ENCODE data around the gene KRT20. TPM values are rescaled to one million over a fixed set of nuclear protein-coding genes. Genes with fewer than 3 reads are reported as not detected.
"Not testable (repeated sequence)": the region's sequence is repeated elsewhere in the genome, so short reads cannot be mapped to it uniquely, and the experiment has no call there.

Gene KRT20
- total and polyA plus RNA-seq, 4 donors, result not detected

GRCh38 chr17:40859536-40859935 is 25.5 kb downstream of the KRT20 start:
- WGBS (ENCODE audit: insufficient coverage), result 83% methylated on average over 1 of the region's 2 CpGs

GRCh38 chr17:40858667-40859066 is 26.4 kb downstream of the KRT20 start:
- not testable (repeated sequence) for H3K27ac ChIP-seq (ENCODE audit: low read depth, low read length); H3K36me3 ChIP-seq (ENCODE audit: control insufficient read depth, insufficient read depth, low read length); DNase-seq (ENCODE audit: low read depth in 4 of 6, low spot score in 6 of 6); H3K4me1 ChIP-seq (ENCODE audit: control insufficient read depth, insufficient read depth, low read length); H3K27me3 ChIP-seq (ENCODE audit: control insufficient read depth, insufficient read depth, low read length); H3K9me3 ChIP-seq (ENCODE audit: control insufficient read depth, insufficient read depth, low read length); H3K4me3 ChIP-seq (ENCODE audit: low read depth, low read length)
- WGBS (ENCODE audit: insufficient coverage), result no CpG with 5 or more reads among the region's 2 CpGs

More at GRCh38 chr17:40859536-40859935, 25.5 kb downstream of the KRT20 start:
- Histone ChIP-seq H3K27ac (ENCODE audit: low read depth, low read length) (no peak overlapping the region), H3K27me3 (ENCODE audit: control insufficient read depth, insufficient read depth, low read length) (peaks cover 3% of the 10 kb centered on the region), H3K4me1 (ENCODE audit: control insufficient read depth, insufficient read depth, low read length) (no peaks in the 10 kb centered on the region), H3K9me3 (ENCODE audit: control insufficient read depth, insufficient read depth, low read length) (no peaks in the 10 kb centered on the region), H3K36me3 (ENCODE audit: control insufficient read depth, insufficient read depth, low read length) (no peaks in the 10 kb centered on the region), H3K4me3 (ENCODE audit: low read depth, low read length) (no peak overlapping the region)
- no peak for DNase-seq (ENCODE audit: low read depth in 4 of 6, low spot score in 6 of 6)

DNA sequence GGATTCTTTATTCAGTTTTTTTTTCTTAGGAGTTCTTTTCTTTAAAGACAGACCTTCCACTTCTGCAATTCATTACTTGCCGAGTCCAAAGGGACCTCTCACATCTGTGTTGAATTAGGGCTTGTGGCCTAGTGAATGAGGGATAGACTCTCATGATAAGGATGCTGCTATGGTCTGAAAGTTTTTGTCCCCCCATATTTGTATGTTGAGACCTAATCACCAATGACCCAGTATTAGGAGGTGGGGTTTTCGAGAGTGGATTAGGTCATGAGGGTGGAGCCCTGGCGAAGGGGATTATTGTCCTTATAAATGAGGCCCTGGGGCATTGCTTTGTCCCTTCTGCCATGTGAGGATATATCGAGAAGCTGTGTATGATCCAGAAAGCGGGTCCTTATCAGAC is 27.5 kb downstream of the KRT20 start:
- WGBS (ENCODE audit: insufficient coverage), result 50% methylated on average over 1 of the region's 5 CpGs

DNA sequence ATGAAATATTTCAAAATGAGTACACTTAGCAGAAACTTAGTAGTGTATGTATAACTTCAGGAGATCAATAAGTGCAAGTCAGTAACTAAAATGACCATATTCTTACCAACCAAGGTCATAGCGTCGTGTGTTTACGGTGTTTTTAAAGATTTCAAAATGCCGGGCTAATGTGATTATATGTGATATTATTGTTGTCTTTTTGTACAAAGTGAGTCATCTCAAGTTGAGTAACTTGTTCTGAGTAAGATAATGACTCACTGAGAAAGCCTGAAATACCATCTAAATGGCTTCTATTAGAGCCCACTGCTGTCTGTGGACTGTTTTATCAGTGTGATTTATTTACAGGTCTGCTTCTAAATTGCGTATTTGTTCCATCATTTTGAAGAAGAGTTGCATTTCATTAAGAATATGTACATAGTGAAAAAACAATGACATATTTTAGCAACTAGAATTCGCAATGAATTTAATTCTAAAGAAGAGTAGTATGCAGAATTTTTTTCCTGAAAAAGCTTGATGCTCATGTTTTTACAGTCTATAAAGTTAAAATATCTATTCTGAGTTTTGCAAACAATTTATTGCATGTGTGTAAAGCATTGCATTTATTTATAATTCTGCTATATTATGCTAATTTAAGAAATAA is 30.7 kb downstream of the KRT20 start:
- no peaks in the 10 kb centered on the region for H3K4me1 ChIP-seq (ENCODE audit: control insufficient read depth, insufficient read depth, low read length)
- no peak overlapping the region for H3K27ac ChIP-seq (ENCODE audit: low read depth, low read length)
- no peaks in the 10 kb centered on the region for H3K36me3 ChIP-seq (ENCODE audit: control insufficient read depth, insufficient read depth, low read length)
- H3K9me3 ChIP-seq (ENCODE audit: control insufficient read depth, insufficient read depth, low read length), result no peaks in the 10 kb centered on the region
- H3K4me3 ChIP-seq (ENCODE audit: low read depth, low read length), result no peak overlapping the region
- no peaks in the 10 kb centered on the region for H3K27me3 ChIP-seq (ENCODE audit: control insufficient read depth, insufficient read depth, low read length)
- WGBS (ENCODE audit: insufficient coverage), result no CpG with 5 or more reads among the region's 6 CpGs
- DNase-seq (ENCODE audit: low read depth in 4 of 6, low spot score in 6 of 6), result no peak

More for the DNA sequence above, 27.5 kb downstream of the KRT20 start:
- H3K36me3 ChIP-seq (ENCODE audit: control insufficient read depth, insufficient read depth, low read length), result no peaks in the 10 kb centered on the region
- peak in 1 of 6 donors; percentile 25 for DNase-seq (ENCODE audit: low read depth in 4 of 6, low spot score in 6 of 6)
- no peak overlapping the region for H3K4me3 ChIP-seq (ENCODE audit: low read depth, low read length)
- no peaks in the 10 kb centered on the region for H3K27me3 ChIP-seq (ENCODE audit: control insufficient read depth, insufficient read depth, low read length)
- H3K27ac ChIP-seq (ENCODE audit: low read depth, low read length), result no peak overlapping the region
- H3K9me3 ChIP-seq (ENCODE audit: control insufficient read depth, insufficient read depth, low read length), result no peaks in the 10 kb centered on the region
- no peaks in the 10 kb centered on the region for H3K4me1 ChIP-seq (ENCODE audit: control insufficient read depth, insufficient read depth, low read length)

GRCh38 chr17:40852364-40852763 is 32.7 kb downstream of the KRT20 start:
- H3K4me1 ChIP-seq (ENCODE audit: control insufficient read depth, insufficient read depth, low read length), result no peaks in the 10 kb centered on the region
- H3K36me3 ChIP-seq (ENCODE audit: control insufficient read depth, insufficient read depth, low read length), result no peaks in the 10 kb centered on the region
- 30% methylated on average over 1 of the region's 1 CpG for WGBS (ENCODE audit: insufficient coverage)
- H3K9me3 ChIP-seq (ENCODE audit: control insufficient read depth, insufficient read depth, low read length), result no peaks in the 10 kb centered on the region
- DNase-seq (ENCODE audit: low read depth in 4 of 6, low spot score in 6 of 6), result no peak
- H3K27ac ChIP-seq (ENCODE audit: low read depth, low read length), result no peak overlapping the region
- H3K27me3 ChIP-seq (ENCODE audit: control insufficient read depth, insufficient read depth, low read length), result no peaks in the 10 kb centered on the region
- no peak overlapping the region for H3K4me3 ChIP-seq (ENCODE audit: low read depth, low read length)

- no CpG with 5 or more reads among the region's 3 CpGs for WGBS (ENCODE audit: insufficient coverage)
- DNase-seq (ENCODE audit: low read depth in 4 of 6, low spot score in 6 of 6), result no peak
- H3K27me3 ChIP-seq (ENCODE audit: control insufficient read depth, insufficient read depth, low read length), result no peaks in the 10 kb centered on the region
Observed at GRCh38 chr17:40850293-40850972, 34.6 kb downstream of the KRT20 start.

GRCh38 chr17:40849723-40850122 is 35.3 kb downstream of the KRT20 start:
- whole genome bisulfite sequencing (ENCODE audit: insufficient coverage), result no CpG with 5 or more reads among the region's 4 CpGs
- no peaks in the 10 kb centered on the region for H3K27me3 ChIP-seq (ENCODE audit: control insufficient read depth, insufficient read depth, low read length)
- DNase-seq (ENCODE audit: low read depth in 4 of 6, low spot score in 6 of 6), result no peak
- H3K9me3 ChIP-seq (ENCODE audit: control insufficient read depth, insufficient read depth, low read length), result no peaks in the 10 kb centered on the region
- no peaks in the 10 kb centered on the region for H3K36me3 ChIP-seq (ENCODE audit: control insufficient read depth, insufficient read depth, low read length)
- no peaks in the 10 kb centered on the region for H3K4me1 ChIP-seq (ENCODE audit: control insufficient read depth, insufficient read depth, low read length)
- H3K4me3 ChIP-seq (ENCODE audit: low read depth, low read length), result no peak overlapping the region
- no peak overlapping the region for H3K27ac ChIP-seq (ENCODE audit: low read depth, low read length)

More at GRCh38 chr17:40850293-40850972, 34.6 kb downstream of the KRT20 start:
- Histone ChIP-seq H3K36me3 (ENCODE audit: control insufficient read depth, insufficient read depth, low read length) (no peaks in the 10 kb centered on the region), H3K4me3 (ENCODE audit: low read depth, low read length) (no peak overlapping the region), H3K27ac (ENCODE audit: low read depth, low read length) (no peak overlapping the region), H3K4me1 (ENCODE audit: control insufficient read depth, insufficient read depth, low read length) (no peaks in the 10 kb centered on the region), H3K9me3 (ENCODE audit: control insufficient read depth, insufficient read depth, low read length) (no peaks in the 10 kb centered on the region)

DNA sequence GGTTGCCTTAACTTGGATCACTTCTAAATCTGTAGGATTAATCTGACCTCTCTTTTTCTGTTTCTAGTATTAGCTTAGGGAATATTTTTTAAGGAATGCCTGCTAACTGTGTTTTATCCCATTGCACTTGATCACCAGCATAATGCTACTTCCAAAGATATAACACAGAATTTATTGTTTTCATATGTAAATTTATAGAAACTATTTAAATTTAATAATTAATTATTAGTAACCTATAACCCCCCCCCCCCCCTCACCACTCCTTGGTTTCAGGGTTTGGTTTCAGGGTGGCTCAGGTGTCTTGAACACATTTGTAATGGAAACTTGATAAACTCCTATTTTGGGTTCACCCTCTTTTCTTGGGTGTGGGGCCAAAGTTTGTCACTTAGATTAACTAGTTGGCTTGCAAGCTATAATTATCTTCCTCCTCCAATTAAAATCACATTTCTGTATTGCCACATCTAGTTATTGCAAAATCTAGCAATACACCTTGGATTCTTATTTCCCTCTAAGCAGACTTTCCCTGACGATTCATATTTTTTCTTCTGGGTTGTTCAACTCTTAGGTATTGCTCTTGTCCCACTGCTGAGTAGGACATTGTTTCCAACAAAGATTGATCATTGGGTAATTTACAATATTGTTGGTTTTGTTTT is 36.3 kb downstream of the KRT20 start:
- DNase-seq (ENCODE audit: low read depth in 4 of 6, low spot score in 6 of 6), result no peak
- Histone ChIP-seq H3K4me3 (ENCODE audit: low read depth, low read length) (no peak overlapping the region), H3K36me3 (ENCODE audit: control insufficient read depth, insufficient read depth, low read length) (no peaks in the 10 kb centered on the region), H3K27me3 (ENCODE audit: control insufficient read depth, insufficient read depth, low read length) (no peaks in the 10 kb centered on the region), H3K9me3 (ENCODE audit: control insufficient read depth, insufficient read depth, low read length) (no peaks in the 10 kb centered on the region), H3K4me1 (ENCODE audit: control insufficient read depth, insufficient read depth, low read length) (no peaks in the 10 kb centered on the region), H3K27ac (ENCODE audit: low read depth, low read length) (no peak overlapping the region)
- WGBS (ENCODE audit: insufficient coverage), result no CpG with 5 or more reads among the region's 1 CpG

GRCh38 chr17:40846515-40847144 is 38.4 kb downstream of the KRT20 start:
- no peaks in the 10 kb centered on the region for H3K36me3 ChIP-seq (ENCODE audit: control insufficient read depth, insufficient read depth, low read length)

More at GRCh38 chr17:40846515-40847144, 38.4 kb downstream of the KRT20 start:
- DNase-seq (ENCODE audit: low read depth in 4 of 6, low spot score in 6 of 6), result no peak
- no peak overlapping the region for H3K4me3 ChIP-seq (ENCODE audit: low read depth, low read length)
- no peaks in the 10 kb centered on the region for H3K4me1 ChIP-seq (ENCODE audit: control insufficient read depth, insufficient read depth, low read length)
- H3K27me3 ChIP-seq (ENCODE audit: control insufficient read depth, insufficient read depth, low read length), result no peaks in the 10 kb centered on the region
- H3K27ac ChIP-seq (ENCODE audit: low read depth, low read length), result no peak overlapping the region
- no peaks in the 10 kb centered on the region for H3K9me3 ChIP-seq (ENCODE audit: control insufficient read depth, insufficient read depth, low read length)
- WGBS (ENCODE audit: insufficient coverage), result 85% methylated on average over 1 of the region's 1 CpG
